ENCODE results near the gene VTI1A. TPM values are rescaled to one million over a fixed set of nuclear protein-coding genes. Genes with fewer than 3 reads are reported as not detected.
"Not testable (repeated sequence)": the region's sequence is repeated elsewhere in the genome, so short reads cannot be mapped to it uniquely, and the experiment has no call there.

VTI1A gene
- total and polyA plus RNA-seq, 3 donors from 2014 or later, result 25.5 to 85.9 (median 63.4) TPM

GRCh38 chr10:112492736-112493135 is 45.7 kb downstream of the VTI1A start:
- no peak for TF ChIP-seq POLR2A (IDR thresholded peaks at IDR 0.05)
- TF ChIP-seq CTCF (IDR thresholded peaks at IDR 0.05), result no peak
- H3K9me3 ChIP-seq, result no peaks in the 10 kb centered on the region
- DNase-seq, result no peak
- intact Hi-C loops (cut with DNase I; ENCODE audit: low total_unique reads), result no loop called here
- no peak overlapping the region for H3K27ac ChIP-seq
- no peaks in the 10 kb centered on the region for H3K27me3 ChIP-seq
- WGBS, 2 donors, result 96 to 98% methylated on average over 6 of the region's 6 CpGs
- H3K4me1 ChIP-seq, result no peaks in the 10 kb centered on the region
- H3K4me3 ChIP-seq, result no peak overlapping the region
- H3K36me3 ChIP-seq (ENCODE audit: low read depth, missing control alignments), result no peaks in the 10 kb centered on the region

GRCh38 chr10:112497347-112497950 is 50.4 kb downstream of the VTI1A start:
- WGBS, 2 donors, result 93% methylated on average over 3 of the region's 3 CpGs
- H3K27ac ChIP-seq, result no peak overlapping the region
- no peaks in the 10 kb centered on the region for H3K9me3 ChIP-seq
- TF ChIP-seq CTCF (IDR thresholded peaks at IDR 0.05) (no peak), POLR2A (IDR thresholded peaks at IDR 0.05) (no peak)
- H3K4me3 ChIP-seq, result no peak overlapping the region
- DNase-seq, result no peak
- H3K36me3 ChIP-seq (ENCODE audit: low read depth, missing control alignments), result no peaks in the 10 kb centered on the region
- no peaks in the 10 kb centered on the region for H3K27me3 ChIP-seq
- intact Hi-C loops (cut with DNase I; ENCODE audit: low total_unique reads), result no loop called here
- H3K4me1 ChIP-seq, result no peaks in the 10 kb centered on the region

- no peaks in the 10 kb centered on the region for H3K4me1 ChIP-seq
- H3K36me3 ChIP-seq (ENCODE audit: low read depth, missing control alignments), result no peaks in the 10 kb centered on the region
- no peak overlapping the region for H3K4me3 ChIP-seq
- no peaks in the 10 kb centered on the region for H3K9me3 ChIP-seq
- intact Hi-C loops (cut with DNase I; ENCODE audit: low total_unique reads), result no loop called here
- WGBS, 2 donors, result 85 to 88% methylated on average over 1 of the region's 1 CpG
- H3K27me3 ChIP-seq, result no peaks in the 10 kb centered on the region
- no peak for TF ChIP-seq POLR2A (IDR thresholded peaks at IDR 0.05)
- no peak for TF ChIP-seq CTCF (IDR thresholded peaks at IDR 0.05)
- no peak for DNase-seq
- no peak overlapping the region for H3K27ac ChIP-seq
Measured at GRCh38 chr10:112498806-112499205, 51.8 kb downstream of the VTI1A start.

- H3K4me3 ChIP-seq; H3K27ac ChIP-seq; H3K9me3 ChIP-seq; H3K27me3 ChIP-seq; H3K4me1 ChIP-seq; intact Hi-C loops (cut with DNase I; ENCODE audit: low total_unique reads); H3K36me3 ChIP-seq (ENCODE audit: low read depth, missing control alignments); DNase-seq: not testable (repeated sequence)
- 93 to 96% methylated on average over 8 of the region's 8 CpGs for WGBS, 2 donors
Measured at GRCh38 chr10:112499985-112500384, 53.0 kb downstream of the VTI1A start.

- no peak overlapping the region for H3K27ac ChIP-seq
- no peaks in the 10 kb centered on the region for H3K9me3 ChIP-seq
- H3K4me1 ChIP-seq, result no peaks in the 10 kb centered on the region
- intact Hi-C loops (cut with DNase I; ENCODE audit: low total_unique reads), result no loop called here
- WGBS, 2 donors, result 34 to 55% methylated on average over 2 of the region's 2 CpGs
- TF ChIP-seq POLR2A (IDR thresholded peaks at IDR 0.05) (no peak), CTCF (IDR thresholded peaks at IDR 0.05) (no peak)
- no peak for DNase-seq
- H3K36me3 ChIP-seq (ENCODE audit: low read depth, missing control alignments), result no peaks in the 10 kb centered on the region
- H3K4me3 ChIP-seq, result no peak overlapping the region
- H3K27me3 ChIP-seq, result no peaks in the 10 kb centered on the region
Measured at GRCh38 chr10:112502536-112502935, 55.5 kb downstream of the VTI1A start.
